ENCODE results near the gene ZNF473.
"Not testable (repeated sequence)": the region's sequence is repeated elsewhere in the genome, so short reads cannot be mapped to it uniquely, and the experiment has no call there.

The ZNF473 gene

DNA sequence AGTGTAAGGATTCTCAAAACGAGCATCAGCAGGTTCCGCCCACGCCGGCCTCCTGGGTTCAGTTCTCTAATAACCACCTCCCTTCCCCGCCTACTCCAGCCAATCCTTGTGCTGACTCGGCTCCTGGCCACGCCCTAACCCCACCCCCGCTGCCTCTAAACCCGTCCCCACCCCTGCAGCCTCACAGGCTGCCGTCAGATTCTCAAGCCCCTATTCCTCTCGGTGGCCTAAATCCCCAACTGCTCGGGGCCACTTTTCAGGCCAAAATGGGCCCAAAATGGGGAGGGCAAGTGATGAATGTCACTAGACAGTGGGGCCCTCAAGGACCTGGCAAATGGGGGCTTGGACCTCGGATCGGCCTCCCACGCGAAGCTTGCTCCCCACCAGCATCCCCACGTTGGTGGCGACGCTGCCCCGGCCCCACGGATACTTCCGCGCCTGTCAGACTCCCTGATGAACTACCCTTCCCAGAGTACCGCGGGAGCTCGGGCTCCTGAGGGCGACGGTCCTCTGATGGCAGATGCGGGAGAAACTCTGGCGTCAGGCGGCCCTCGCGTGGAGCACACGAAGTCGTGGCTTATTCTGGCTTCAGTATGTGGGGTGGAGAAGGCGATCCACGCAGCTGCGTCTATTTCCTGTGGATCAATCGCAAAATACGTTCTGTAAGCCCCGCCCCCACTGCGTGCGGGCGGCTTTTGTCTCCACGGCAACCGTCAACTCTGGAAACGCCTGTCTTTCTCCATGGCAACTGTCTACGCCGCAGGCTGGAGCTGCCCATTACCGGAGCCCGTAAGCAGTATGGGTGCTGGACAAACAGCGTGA is 24.8 kb downstream of the ZNF473 start:
- DNase-seq (ENCODE audit: low read depth): peak; percentile 72

DNA sequence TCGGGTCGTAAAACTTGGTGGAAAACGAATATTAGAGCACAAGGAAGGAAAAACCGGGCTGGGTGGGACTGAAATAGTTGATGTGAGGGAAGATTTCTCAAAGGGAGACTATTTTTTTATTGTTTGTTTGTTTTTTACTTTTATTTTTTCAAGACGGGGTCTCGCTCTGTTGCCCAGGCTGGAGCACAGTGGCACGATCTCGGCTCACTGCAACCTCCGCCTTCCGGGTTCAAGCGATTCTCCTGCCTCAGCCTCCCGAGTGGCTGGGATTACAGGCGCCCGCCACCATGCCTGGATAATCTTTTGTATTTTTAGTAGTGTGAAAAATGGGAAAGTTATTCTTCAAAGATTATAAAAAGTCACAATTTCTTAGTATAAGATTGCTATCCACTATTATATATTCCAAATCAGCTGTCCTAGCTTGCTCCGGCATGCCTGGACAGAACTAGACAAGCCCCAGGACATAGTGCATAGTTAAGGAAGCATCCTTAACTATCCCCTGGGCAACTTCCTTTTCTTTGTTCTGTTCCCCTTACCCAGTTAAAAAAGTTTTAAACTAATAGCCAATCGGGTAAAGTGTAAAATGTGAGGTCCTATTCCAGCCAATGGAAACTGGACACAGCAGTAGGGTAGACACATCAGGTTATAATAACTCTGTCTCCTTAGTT is 25.6 kb downstream of the ZNF473 start:
- DNase-seq (ENCODE audit: low read depth): not testable (repeated sequence)

DNA sequence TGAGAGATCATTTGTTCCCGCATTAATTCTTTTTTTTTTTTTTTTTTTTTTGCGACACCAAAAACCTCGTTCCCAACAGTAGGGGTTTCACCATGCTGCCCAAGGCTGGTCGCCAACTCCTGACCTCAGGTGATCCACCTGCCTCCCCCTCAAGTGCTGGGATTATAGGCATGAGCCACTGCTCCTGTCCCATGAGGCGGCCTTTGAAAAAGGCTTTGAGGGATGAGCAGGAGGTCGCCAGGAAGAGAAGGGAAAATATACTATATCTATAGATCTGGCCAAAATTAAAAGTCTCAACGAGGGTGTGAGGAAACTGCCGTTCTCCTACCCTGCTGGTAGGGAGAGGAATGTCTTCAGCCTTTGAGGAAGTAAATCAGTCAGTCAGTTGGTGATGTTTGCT is 26.2 kb downstream of the ZNF473 start:
- no peak for DNase-seq (ENCODE audit: low read depth)

DNA sequence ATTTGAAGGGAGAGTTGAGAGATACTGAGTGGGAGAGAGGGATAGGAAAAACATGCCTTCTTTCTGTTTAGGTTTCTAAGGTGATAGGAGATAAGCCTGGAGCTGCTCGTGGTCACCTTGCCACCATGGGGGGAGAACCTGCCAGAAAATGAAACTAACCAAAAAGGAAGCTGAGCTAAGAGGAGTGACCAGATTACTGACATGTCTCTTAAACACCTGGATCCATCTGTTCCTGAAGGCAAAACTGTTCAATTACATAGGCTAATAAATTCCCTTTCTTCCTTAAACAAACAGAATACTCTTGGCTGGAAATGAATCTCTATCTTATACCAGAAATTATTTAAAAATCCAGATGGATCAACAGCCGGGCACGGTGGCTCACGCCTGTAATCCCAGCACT is 27.3 kb downstream of the ZNF473 start:
- no peak for DNase-seq (ENCODE audit: low read depth)

DNA sequence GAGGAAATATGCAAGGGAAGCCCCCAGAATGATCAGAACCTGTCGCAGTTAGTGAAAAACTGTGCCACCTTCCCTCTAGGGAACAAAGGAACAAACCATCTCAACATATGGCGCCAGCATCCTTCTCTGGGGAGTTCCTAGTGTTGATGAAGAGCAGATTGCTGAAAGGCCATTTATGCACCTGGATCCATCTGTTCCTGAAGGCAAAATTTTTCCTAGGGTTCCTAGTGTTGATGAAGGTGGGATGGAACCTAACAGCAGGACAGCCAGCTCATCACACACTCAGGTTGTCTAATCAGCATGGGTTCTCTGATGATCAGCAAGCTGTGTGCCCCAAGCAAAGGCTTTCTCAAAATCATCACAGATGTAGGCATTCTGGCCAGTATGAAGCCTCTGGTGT is 32.6 kb downstream of the ZNF473 start:
- DNase-seq (ENCODE audit: low read depth): no peak

DNA sequence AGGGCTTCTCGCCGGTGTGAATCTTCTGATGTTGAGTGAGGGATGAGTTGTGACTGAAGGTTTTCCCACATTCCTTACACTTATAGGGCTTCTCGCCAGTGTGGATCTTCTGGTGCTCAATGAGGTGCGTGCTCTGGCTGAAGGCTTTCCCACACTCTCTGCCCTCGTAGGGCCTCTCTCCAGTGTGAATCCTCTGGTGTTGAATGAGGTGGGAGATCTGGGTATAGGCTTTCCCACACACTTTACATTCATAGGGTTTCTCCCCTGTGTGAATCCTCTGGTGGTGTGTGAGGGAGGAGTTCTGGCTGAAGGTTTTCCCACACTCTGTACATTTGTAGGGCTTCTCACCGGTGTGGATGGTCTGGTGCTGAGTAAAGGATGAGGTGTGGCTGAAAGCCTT is 33.2 kb downstream of the ZNF473 start:
- DNase-seq (ENCODE audit: low read depth): no peak

DNA sequence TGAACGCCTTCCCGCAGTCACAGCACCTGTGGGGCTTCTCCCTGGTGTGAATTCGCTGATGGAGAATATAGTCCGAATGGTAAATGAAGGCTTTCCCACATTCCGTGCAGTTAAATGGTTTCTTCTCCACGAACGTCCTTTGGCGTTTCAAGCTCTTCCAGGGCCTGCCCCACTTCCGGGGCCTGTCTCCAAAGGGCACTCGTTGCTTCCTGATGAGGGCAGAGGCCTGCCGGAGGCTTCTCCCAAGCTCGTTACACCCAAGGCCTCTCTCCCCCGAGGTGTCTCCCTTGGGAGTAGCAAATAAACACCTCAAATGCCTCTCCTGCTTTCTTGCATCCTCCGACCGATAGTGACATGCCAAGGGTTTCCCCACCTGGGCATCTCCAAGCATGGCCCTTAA is 34.3 kb downstream of the ZNF473 start:
- no peak for DNase-seq (ENCODE audit: low read depth)

GRCh38 chr19:50061650-50062049 is 35.8 kb downstream of the ZNF473 start:
- no peak for DNase-seq (ENCODE audit: low read depth)

- DNase-seq (ENCODE audit: low read depth): no peak
Observed at GRCh38 chr19:50065938-50066337, 40.1 kb downstream of the ZNF473 start.

DNA sequence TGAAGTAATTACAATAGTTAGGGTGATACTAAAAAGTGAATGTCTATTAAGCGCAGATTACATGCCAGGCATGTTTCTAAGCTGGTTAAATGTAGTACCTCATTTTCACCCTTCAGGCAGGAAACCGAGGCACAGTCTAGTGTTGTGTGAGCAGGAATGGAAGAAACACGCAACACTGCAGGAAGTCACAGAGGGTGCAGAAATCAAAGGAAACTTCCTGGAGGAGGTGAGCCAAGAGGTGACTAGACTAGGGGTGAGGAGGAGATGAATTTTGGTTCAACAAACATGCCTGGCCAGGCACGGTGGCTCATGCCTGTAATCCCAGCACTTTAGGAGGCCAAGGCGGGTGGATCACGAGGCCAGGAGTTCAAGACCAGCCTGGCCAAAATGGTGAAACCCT is 41.8 kb downstream of the ZNF473 start:
- no peak for DNase-seq (ENCODE audit: low read depth)

GRCh38 chr19:50068382-50068781 is 42.6 kb downstream of the ZNF473 start:
- DNase-seq (ENCODE audit: low read depth): not testable (repeated sequence)

- DNase-seq (ENCODE audit: low read depth): not testable (repeated sequence)
Observed at GRCh38 chr19:50075076-50075475, 49.3 kb downstream of the ZNF473 start.

- DNase-seq (ENCODE audit: low read depth): not testable (repeated sequence)
Observed at GRCh38 chr19:50075644-50076372, 50.0 kb downstream of the ZNF473 start.

DNA sequence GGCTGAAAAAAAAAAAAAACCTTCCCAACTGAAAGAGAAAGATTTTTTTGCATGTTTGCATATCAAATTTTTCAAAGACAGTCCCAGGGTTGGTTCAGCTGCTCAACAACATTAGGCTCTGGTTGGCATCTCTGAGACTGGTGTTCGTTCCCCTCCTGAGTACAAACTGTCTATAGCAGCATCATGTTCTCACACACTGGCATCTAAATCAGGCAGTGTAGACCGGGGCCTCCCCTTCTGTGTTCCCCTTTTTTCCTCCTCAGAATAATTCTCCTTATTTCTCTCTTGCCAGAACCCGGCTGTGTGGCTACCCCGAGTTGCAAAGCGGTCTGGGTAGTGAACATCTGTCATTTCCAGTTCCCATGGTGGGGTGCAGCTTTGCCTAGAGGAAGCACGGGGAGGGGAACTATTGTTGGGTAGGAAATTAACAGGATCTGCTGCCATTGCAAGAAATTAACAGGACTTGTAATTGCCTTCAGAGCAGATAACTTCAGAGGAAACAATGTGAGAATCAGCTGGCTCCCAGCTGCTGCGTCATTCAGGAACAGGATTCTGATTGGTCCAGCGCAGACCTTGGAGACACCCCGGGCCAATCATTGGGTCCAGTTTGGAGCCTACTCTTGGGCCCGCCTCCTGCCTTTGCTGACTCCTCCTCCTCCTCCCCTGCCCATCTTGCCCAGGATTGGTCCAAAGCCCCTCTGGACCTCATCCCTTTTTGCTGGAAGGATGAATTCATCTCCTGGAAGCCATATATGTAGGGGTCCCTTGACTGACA is 51.0 kb downstream of the ZNF473 start:
- not testable (repeated sequence) for DNase-seq (ENCODE audit: low read depth)

DNA sequence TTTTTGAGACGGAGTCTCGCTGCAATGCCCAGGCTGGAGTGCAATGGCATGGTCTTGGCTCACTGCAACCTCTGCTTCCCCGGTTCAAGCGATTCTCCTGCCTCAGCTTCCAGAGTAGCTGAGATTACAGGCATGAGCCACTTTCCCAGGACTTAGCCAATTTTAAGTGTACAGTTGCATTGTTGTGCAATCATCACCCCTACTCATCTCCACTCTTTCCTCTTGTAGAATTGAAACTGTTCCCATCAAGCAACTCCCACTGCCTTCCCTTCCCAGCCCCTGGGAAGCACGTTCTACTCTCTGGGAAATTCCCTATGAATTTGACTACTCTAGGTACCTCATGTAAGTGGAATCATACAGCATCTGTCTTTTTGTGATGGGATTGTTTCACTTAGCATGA is 53.2 kb downstream of the ZNF473 start:
- not testable (repeated sequence) for DNase-seq (ENCODE audit: low read depth)

DNA sequence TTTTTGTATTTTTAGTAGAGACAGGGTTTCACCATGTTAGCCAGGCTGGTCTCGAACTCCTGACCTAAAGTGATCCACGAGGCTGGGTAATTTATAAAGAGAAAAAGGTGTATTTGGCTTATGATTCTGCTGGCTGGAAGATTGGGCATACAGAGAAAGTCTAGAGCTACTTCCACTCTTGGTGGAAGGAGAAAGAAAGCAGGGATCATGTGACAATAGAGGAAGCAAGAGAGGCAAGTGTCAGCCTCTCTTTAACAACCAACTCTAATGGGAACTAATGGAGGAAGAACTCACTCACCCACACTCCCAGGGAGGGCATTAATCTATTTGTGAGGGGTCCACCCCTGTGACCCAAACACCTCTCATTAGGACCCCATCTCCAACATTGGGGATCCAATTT is 58.6 kb downstream of the ZNF473 start:
- DNase-seq (ENCODE audit: low read depth): not testable (repeated sequence)

DNA sequence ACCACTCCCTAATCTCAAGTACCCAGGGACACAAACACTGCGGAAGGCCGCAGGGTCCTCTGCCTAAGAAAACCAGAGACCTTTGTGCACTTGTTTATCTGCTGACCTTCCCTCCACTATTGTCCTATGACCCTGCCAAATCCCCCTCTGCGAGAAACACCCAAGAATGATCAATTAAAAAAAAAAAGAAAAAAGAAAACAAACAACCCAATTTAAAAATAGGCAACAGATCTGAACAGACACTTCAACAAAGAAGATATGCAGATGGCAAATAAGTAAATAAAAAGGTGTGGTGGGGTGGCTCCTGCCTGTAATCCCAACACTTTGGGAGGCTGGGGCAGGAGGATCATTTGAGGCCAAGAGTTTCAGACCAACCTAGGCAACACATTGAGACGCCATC is 61.3 kb downstream of the ZNF473 start:
- DNase-seq (ENCODE audit: low read depth): not testable (repeated sequence)

GRCh38 chr19:50090706-50091105 is 64.9 kb downstream of the ZNF473 start:
- DNase-seq (ENCODE audit: low read depth): not testable (repeated sequence)

DNA sequence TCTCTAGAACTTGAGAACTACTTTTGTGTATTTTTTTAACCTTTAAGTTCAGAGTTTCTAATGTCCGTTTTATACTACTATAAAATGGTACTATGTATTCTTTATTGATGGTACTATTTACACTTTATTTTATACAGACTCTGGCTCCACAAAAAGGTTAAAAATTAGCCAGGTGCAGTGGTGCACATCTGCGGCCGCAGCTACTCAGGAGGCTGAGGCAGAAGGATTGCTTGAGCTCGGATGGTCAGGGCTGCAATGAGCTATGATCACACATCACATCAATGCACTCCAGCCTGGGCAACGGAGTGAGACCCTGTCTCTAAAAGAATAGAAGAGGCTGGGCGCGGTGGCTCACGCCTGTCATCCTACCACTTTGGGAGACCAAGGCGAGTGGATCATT is 66.0 kb downstream of the ZNF473 start:
- not testable (repeated sequence) for DNase-seq (ENCODE audit: low read depth)

DNA sequence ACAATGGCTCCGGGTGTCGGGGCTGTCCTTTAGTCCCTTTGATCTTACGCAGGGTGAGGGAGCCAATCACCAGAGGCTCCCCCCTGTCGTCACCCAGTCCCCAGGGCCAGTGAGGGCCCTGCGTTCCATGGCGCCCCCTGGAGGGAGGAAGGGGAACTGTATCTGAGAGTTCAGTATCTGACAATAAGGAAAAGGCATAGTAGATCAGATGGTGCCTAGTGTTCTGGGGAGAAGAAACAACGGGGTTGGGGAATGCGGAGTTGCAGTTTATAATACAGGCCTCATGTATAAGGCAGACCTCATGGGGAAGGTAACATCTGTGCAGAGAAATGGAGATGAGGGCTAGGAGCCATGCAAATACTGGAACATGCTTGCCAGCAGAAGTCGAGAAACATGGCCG is 66.8 kb downstream of the ZNF473 start:
- DNase-seq (ENCODE audit: low read depth): not testable (repeated sequence)

DNA sequence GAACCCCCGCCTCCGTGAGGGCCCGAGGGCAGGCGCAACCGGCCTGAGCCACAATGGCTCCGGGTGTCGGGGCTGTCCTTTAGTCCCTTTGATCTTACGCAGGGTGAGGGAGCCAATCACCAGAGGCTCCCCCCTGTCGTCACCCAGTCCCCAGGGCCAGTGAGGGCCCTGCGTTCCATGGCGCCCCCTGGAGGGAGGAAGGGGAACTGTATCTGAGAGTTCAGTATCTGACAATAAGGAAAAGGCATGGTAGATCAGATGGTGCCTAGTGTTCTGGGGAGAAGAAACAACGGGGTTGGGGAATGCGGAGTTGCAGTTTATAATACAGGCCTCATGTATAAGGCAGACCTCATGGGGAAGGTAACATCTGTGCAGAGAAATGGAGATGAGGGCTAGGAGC is 72.1 kb downstream of the ZNF473 start:
- DNase-seq (ENCODE audit: low read depth): not testable (repeated sequence)

DNA sequence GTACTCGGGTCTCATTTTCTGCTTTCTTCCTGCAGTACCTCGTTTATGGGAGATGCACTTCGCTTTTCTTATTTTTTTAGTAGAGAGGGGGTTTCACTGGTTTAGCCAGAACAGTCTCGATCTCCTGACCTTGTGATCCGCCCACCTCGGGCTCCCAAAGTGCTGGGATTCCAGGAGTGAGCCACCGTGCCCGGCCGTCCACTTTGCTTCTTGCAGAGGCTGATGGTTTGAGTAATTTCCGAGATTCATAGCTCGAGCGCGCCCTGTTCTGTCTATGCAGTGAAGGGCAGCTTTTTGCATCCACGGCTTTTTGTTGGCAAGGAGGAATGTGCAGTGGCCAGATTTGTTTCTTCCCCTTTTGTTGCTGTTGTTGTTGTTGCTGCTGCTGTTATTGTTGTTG is 73.1 kb downstream of the ZNF473 start:
- DNase-seq (ENCODE audit: low read depth): not testable (repeated sequence)
